H1 (cell line): ENCODE results near the gene GAS7. TPM values are rescaled to one million over a fixed set of nuclear protein-coding genes. Genes with fewer than 3 reads are reported as not detected.

Experiments
- CTCF ChIA-PET: fragments of 300-600 bp; sonication (Branson Sonifier 250); formaldehyde crosslinking; loops from one replicate; lab custom pipeline; 2021; ENCODE audit not compliant: partially characterized antibody; lab: Charles Lee
- POLR2A ChIA-PET: fragments of 300-600 bp; sonication (Branson Sonifier 250); formaldehyde crosslinking; loops from one replicate; lab custom pipeline; 2021; ENCODE audit warnings: inconsistent platforms; ENCODE audit not compliant: partially characterized antibody; lab: Charles Lee
- DNase-seq, 2 experiments: peaks; one replicate each; pipeline versions ENCODE4 v3.0.0 to v3.0.0-alpha.2; 2010 to 2022; ENCODE audit warnings: low spot score in 2 of 2, low read depth in 1 of 2, mixed read lengths in 1 of 2
- FAIRE-seq: peaks from 2 replicates; lab custom pipeline; 2011; peaks lifted over from hg19 to GRCh38; lab: Jason Lieb, UNC
- H2AFZ ChIP-seq: 2 replicates; pipeline ENCODE4 v1.8.1; 2012; ENCODE audit warnings: low read length, inconsistent platforms
- H2AK5ac ChIP-seq: 2 replicates; pipeline ENCODE4 v1.6.1; 2013; ENCODE audit warnings: low read depth, low read length
- H2BK120ac ChIP-seq: replicated peaks from 2 replicates; pipeline ENCODE3; 2013; ENCODE audit warnings: low read depth, low read length, inconsistent platforms
- H2BK12ac ChIP-seq: 2 replicates; pipeline ENCODE4 v1.6.1; 2013; ENCODE audit warnings: low read depth, low read length
- H2BK15ac ChIP-seq: 2 replicates; pipeline ENCODE4 v1.6.1; 2013; ENCODE audit warnings: low read length
- H2BK20ac ChIP-seq: 2 replicates; pipeline ENCODE4 v1.6.1; 2013; ENCODE audit warnings: low read length
- H2BK5ac ChIP-seq: 2 replicates; pipeline ENCODE4 v1.6.1; 2013; ENCODE audit warnings: low read depth, low read length
- H3K14ac ChIP-seq: 2 replicates; pipeline ENCODE4 v1.6.1; 2013; ENCODE audit warnings: inconsistent platforms; ENCODE audit not compliant: insufficient read length
- H3K18ac ChIP-seq: 2 replicates; pipeline ENCODE4 v1.6.1; 2013; ENCODE audit warnings: low read length; ENCODE audit errors: extremely low read depth
- H3K23ac ChIP-seq: 2 replicates; pipeline ENCODE4 v1.6.1; 2013; ENCODE audit warnings: inconsistent platforms; ENCODE audit not compliant: insufficient read length
- H3K23me2 ChIP-seq: 2 replicates; pipeline ENCODE4 v1.6.1; 2013; ENCODE audit warnings: low read depth, low read length
- H3K27ac ChIP-seq: 2 replicates; pipeline ENCODE4 v1.6.1; 2011; ENCODE audit warnings: low read depth, low read length, inconsistent platforms
- H3K27me3 ChIP-seq, 4 experiments: replicated peaks in 1 of 4; 1 replicate in 1 of 4; 2 replicates in 3 of 4; pipeline versions ENCODE4 v1.6.1 to v1.8.1; 2011 to 2013; ENCODE audit warnings: low read length in 3 of 4, mild to moderate bottlenecking in 3 of 4, inconsistent platforms in 2 of 4, mixed read lengths in 2 of 4, moderate library complexity in 1 of 4; ENCODE audit not compliant: control insufficient read depth in 3 of 4, insufficient read depth in 3 of 4; ENCODE audit errors: extremely low read depth in 1 of 4
- H3K36me3 ChIP-seq, 4 experiments: 2 replicates each; pipeline versions ENCODE4 v1.6.1 to v1.8.1; 2011 to 2013; ENCODE audit warnings: mild to moderate bottlenecking in 4 of 4, low read length in 3 of 4, moderate library complexity in 2 of 4, control low read depth in 1 of 4, inconsistent platforms in 1 of 4; ENCODE audit not compliant: insufficient read depth in 4 of 4, control insufficient read depth in 2 of 4
- H3K4ac ChIP-seq: replicated peaks from 2 replicates; pipeline ENCODE3; 2013; ENCODE audit warnings: low read length, low read depth, mixed read lengths, inconsistent platforms; ENCODE audit not compliant: insufficient read length
- H3K4me1 ChIP-seq, 4 experiments: replicated peaks in 1 of 4; 1 replicate in 1 of 4; 2 replicates in 3 of 4; pipeline versions ENCODE4 v1.6.1 to v1.8.1; 2011 to 2013; ENCODE audit warnings: low read length in 3 of 4, inconsistent platforms in 2 of 4, mixed read lengths in 1 of 4; ENCODE audit not compliant: insufficient read depth in 4 of 4, control insufficient read depth in 3 of 4
- H3K4me2 ChIP-seq, 2 experiments: 2 replicates each; pipeline versions ENCODE4 v1.6.1 to v1.8.1; 2011 to 2013; ENCODE audit warnings: low read depth in 2 of 2, low read length in 2 of 2, control low read depth in 1 of 2, inconsistent platforms in 1 of 2, mild to moderate bottlenecking in 1 of 2; ENCODE audit not compliant: insufficient read depth in 1 of 2
- H3K4me3 ChIP-seq, 4 experiments: fragments of 200-600, 300-600 bp in 1 of 4; sonication (generic), shearing (Covaris generic), sonication (Bioruptor Twin) in 1 of 4; 2 replicates each; pipeline versions ENCODE4 v1.5.1 to v1.8.1; 2011 to 2016; ENCODE audit warnings: low read length in 4 of 4, low read depth in 3 of 4, control low read depth in 2 of 4, inconsistent platforms in 2 of 4, mild to moderate bottlenecking in 2 of 4, mixed read lengths in 1 of 4, moderate library complexity in 1 of 4; ENCODE audit not compliant: insufficient read depth in 2 of 4; ENCODE audit errors: extremely low read depth in 1 of 4
- H3K56ac ChIP-seq: replicated peaks from 2 replicates; pipeline ENCODE3; 2013; ENCODE audit warnings: low read depth, mild to moderate bottlenecking, mixed read lengths, low read length, inconsistent platforms; ENCODE audit not compliant: insufficient read length
- H3K79me1 ChIP-seq: 2 replicates; pipeline ENCODE4 v1.6.1; 2013; ENCODE audit warnings: low read depth, low read length, control low read depth
- H3K79me2 ChIP-seq, 2 experiments: 2 replicates each; pipeline versions ENCODE4 v1.6.1 to v1.8.1; 2012 to 2013; ENCODE audit warnings: low read length in 2 of 2, mild to moderate bottlenecking in 2 of 2, inconsistent platforms in 1 of 2; ENCODE audit not compliant: insufficient read depth in 2 of 2, control insufficient read depth in 1 of 2
- H3K9ac ChIP-seq, 4 experiments: replicated peaks in 1 of 4; 1 replicate in 1 of 4; 2 replicates in 3 of 4; pipeline versions ENCODE4 v1.6.1 to v1.8.1; 2011 to 2013; ENCODE audit warnings: low read depth in 3 of 4, low read length in 3 of 4, control low read depth in 2 of 4, mild to moderate bottlenecking in 2 of 4, moderate library complexity in 2 of 4, inconsistent platforms in 1 of 4; ENCODE audit errors: extremely low read depth in 1 of 4
- H3K9me3 ChIP-seq, 2 experiments: 2 replicates each; pipeline versions ENCODE4 v1.6.1 to v1.8.1; 2012 to 2013; ENCODE audit warnings: mild to moderate bottlenecking in 2 of 2, moderate library complexity in 2 of 2, control low read depth in 1 of 2, inconsistent platforms in 1 of 2, low read depth in 1 of 2, low read length in 1 of 2, mixed read lengths in 1 of 2; ENCODE audit not compliant: insufficient read depth in 2 of 2
- H4K20me1 ChIP-seq, 2 experiments: replicated peaks in 1 of 2; 2 replicates each; pipeline versions ENCODE3 to v1.8.1; 2011 to 2013; ENCODE audit warnings: inconsistent platforms in 2 of 2, low read length in 2 of 2, mild to moderate bottlenecking in 1 of 2; ENCODE audit not compliant: insufficient read depth in 2 of 2, control insufficient read depth in 1 of 2
- H4K5ac ChIP-seq: 2 replicates; pipeline ENCODE4 v1.6.1; 2013; ENCODE audit warnings: low read length, low read depth, mixed read lengths, inconsistent platforms; ENCODE audit not compliant: insufficient read length
- H4K8ac ChIP-seq: 2 replicates; pipeline ENCODE4 v1.8.0; 2013; ENCODE audit warnings: mild to moderate bottlenecking, moderate library complexity, low read length, inconsistent platforms; ENCODE audit not compliant: insufficient read depth; ENCODE audit errors: extremely low read depth
- H4K91ac ChIP-seq: replicated peaks from 2 replicates; pipeline ENCODE3; 2013; ENCODE audit warnings: low read length, mixed read lengths, inconsistent platforms; ENCODE audit not compliant: insufficient read length
- PHF8 ChIP-seq: fragments of 200-600 bp; sonication (generic); conservative IDR thresholded peaks from 2 replicates; pipeline ENCODE4 v1.7.1; 2012; ENCODE audit warnings: low read depth, mild to moderate bottlenecking, inconsistent platforms, low read length, moderate library complexity
- WGBS, 2 experiments: shearing (Covaris generic) in 1 of 2; methylation state at CpG; one replicate each; pipeline versions ENCODE4 v1.1.6 to v1.1.7; 2013 to 2015; ENCODE audit warnings: low lambda C conversion rate in 2 of 2, mixed read lengths in 2 of 2, inconsistent platforms in 1 of 2, low coverage in 1 of 2, missing lambda C conversion rate in 1 of 2; ENCODE audit not compliant: insufficient replicate concordance in 2 of 2, insufficient coverage in 1 of 2, insufficient read length in 1 of 2; ENCODE audit errors: extremely low coverage in 1 of 2, missing lambda C conversion rate in 1 of 2; 5-methylcytosine and 5-hydroxymethylcytosine counted together
- polyA plus RNA-seq, 7 experiments: library from polyadenylated mRNA; depleted of rRNA in 3 of 7; stranded (reverse) in 5 of 7; unstranded in 2 of 7; fragments of >200 nt in 5 of 7; fragments of 200-250 nt in 2 of 7; gene quantifications; 1 replicate in 5 of 7; 2 replicates in 1 of 7; 4 replicates in 1 of 7; pipeline versions ENCODE4 v1.2.1 to v1.2.3, GENCODE V29; 2011 to 2013; ENCODE audit warnings: missing spikeins in 2 of 7, mixed read lengths in 2 of 7
- total RNA-seq: library from RNA; stranded (reverse); fragmentation: NEBNext Ultra II Directional; extraction: Animal tissue kit (Norgen Biotek cat#: 25700); gene quantifications from 2 replicates; pipeline ENCODE4 v1.2.1, GENCODE V29; 2021

GAS7 gene
- total and polyA plus RNA-seq, 2 of the 8 experiments (the other 6 are each of a cell fraction or from before 2014, with no cell fraction given) = 5.0 to 14.5 TPM

DNA sequence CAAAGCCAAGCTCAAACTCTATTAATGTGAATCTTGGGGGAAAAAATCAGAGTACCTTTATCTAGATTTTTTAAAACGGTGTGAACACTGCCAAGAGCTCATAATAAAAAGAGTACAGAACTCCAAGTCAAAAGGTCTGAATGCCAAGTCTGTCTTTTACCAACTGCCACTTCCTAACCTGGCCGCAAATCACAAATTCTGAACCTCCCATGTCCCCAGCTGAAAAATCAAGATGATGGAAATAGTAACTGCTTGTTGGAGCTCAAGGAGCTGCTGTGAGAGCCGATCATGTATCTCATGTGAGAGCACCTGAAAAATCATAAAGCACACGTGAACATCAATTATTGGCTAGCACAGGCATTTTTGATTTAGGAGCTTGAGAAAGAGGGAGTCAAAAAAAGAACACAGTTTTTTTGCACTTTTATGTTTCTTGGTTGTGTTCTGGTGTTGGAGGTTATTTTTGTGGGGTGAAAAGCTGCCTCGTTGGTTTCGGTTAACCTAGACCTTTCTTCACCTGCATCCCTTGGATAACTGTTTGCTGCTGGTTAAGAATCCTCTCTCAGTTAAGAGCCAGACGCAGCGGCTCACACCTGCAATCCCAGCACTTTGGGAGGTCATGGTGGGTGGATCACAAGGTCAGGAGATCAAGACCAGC lies 50.5 kb downstream of the GAS7 start:
- Histone ChIP-seq H2BK12ac (no peak overlapping the region), H3K79me2 (no peaks in the 10 kb centered on the region), H3K4me1 (no peaks in the 10 kb centered on the region), H3K18ac (no peak overlapping the region), H3K56ac (no peak overlapping the region), H2BK5ac (no peak overlapping the region), H2AFZ (no peak overlapping the region), H3K23me2 (no peaks in the 10 kb centered on the region; the same call in 1 of the 2 replicates), H4K91ac (no peak overlapping the region), H2AK5ac (no peak overlapping the region), H3K79me1 (no peaks in the 10 kb centered on the region), H4K20me1 (no peaks in the 10 kb centered on the region), H3K14ac (no peak overlapping the region), H3K36me3 (no peaks in the 10 kb centered on the region), H3K23ac (no peak overlapping the region), H3K4ac (no peak overlapping the region), H3K4me3 (no peak overlapping the region), H4K5ac (no peak overlapping the region), H3K27ac (no peak overlapping the region), H2BK15ac (no peak overlapping the region), H3K9ac (no peak overlapping the region), H3K4me2 (no peak overlapping the region), H3K9me3 (no peaks in the 10 kb centered on the region), H2BK120ac (no peak overlapping the region), H2BK20ac (no peak overlapping the region), H3K27me3 (no peaks in the 10 kb centered on the region), H4K8ac (no peak overlapping the region)
- ChIA-PET POLR2A (interaction anchor here (1.6 kb wide), 1 partner anchor 22 kb away, joined by 4 read pairs; no protein-coding TSS in a partner anchor), CTCF (interaction anchor here (1.3 to 1.6 kb wide), 2 partner anchors 28 to 79 kb away, joined by 3 to 5 read pairs; no protein-coding TSS in a partner anchor)
- no peak for FAIRE-seq
- 90% methylated on average over 8 of the region's 8 CpGs; no CpG with 5 or more reads in 1 of the 2 experiments for WGBS, 2 experiments
- DNase-seq = no peak
- no peak for TF ChIP-seq PHF8
